Astrocyte (in vitro differentiated cells and primary cell): Measurements from ENCODE around the gene USH1C. TPM values are rescaled to one million over a fixed set of nuclear protein-coding genes. Genes with fewer than 3 reads are reported as not detected.

Source experiments
- DNase-seq: peaks from one replicate; pipeline ENCODE4 v3.0.0-alpha.2; 2010; ENCODE audit warnings: low read depth
- FAIRE-seq: peaks from 2 replicates; lab custom pipeline; 2011; peaks lifted over from hg19 to GRCh38; lab: Jason Lieb, UNC
- H2AFZ ChIP-seq: 2 replicates; pipeline ENCODE4 v1.6.0; 2012; ENCODE audit warnings: low read depth, low read length, inconsistent platforms
- H3K27ac ChIP-seq: 2 replicates; pipeline ENCODE4 v1.5.1; 2011; ENCODE audit warnings: low read depth, low read length, inconsistent platforms
- H3K27me3 ChIP-seq: 2 replicates; pipeline ENCODE4 v1.6.0; 2011; ENCODE audit warnings: low read length, inconsistent platforms; ENCODE audit not compliant: insufficient read depth
- H3K36me3 ChIP-seq: 2 replicates; pipeline ENCODE4 v1.5.1; 2011; ENCODE audit warnings: low read length, inconsistent platforms; ENCODE audit not compliant: insufficient read depth
- H3K4me1 ChIP-seq: 2 replicates; pipeline ENCODE4 v1.5.1; 2011; ENCODE audit warnings: low read length, inconsistent platforms; ENCODE audit not compliant: insufficient read depth
- H3K4me2 ChIP-seq: 2 replicates; pipeline ENCODE4 v1.6.0; 2012; ENCODE audit warnings: low read length, inconsistent platforms
- H3K4me3 ChIP-seq: 2 replicates; pipeline ENCODE4 v1.5.1; 2011; ENCODE audit warnings: low read depth, mild to moderate bottlenecking, low read length, inconsistent platforms; ENCODE audit not compliant: insufficient read depth
- H3K79me2 ChIP-seq: 2 replicates; pipeline ENCODE4 v1.6.0; 2012; ENCODE audit warnings: mild to moderate bottlenecking, low read length, inconsistent platforms; ENCODE audit not compliant: insufficient read depth
- H3K9ac ChIP-seq: 2 replicates; pipeline ENCODE4 v1.6.0; 2012; ENCODE audit warnings: mild to moderate bottlenecking, low read length, inconsistent platforms
- H3K9me3 ChIP-seq: 2 replicates; pipeline ENCODE4 v1.5.1; 2012; ENCODE audit warnings: low read depth, mild to moderate bottlenecking, low read length, inconsistent platforms; ENCODE audit not compliant: insufficient read depth
- H4K20me1 ChIP-seq: 2 replicates; pipeline ENCODE4 v1.6.0; 2012; ENCODE audit warnings: low read length, inconsistent platforms; ENCODE audit not compliant: insufficient read depth
- H3K27ac Mint-ChIP-seq: one replicate; pipeline ENCODE4 v1.8.0; 2021; ENCODE audit warnings: mild to moderate bottlenecking, mixed read lengths; ENCODE audit not compliant: unreplicated experiment
- H3K27me3 Mint-ChIP-seq: one replicate; pipeline ENCODE4 v1.8.0; 2021; ENCODE audit warnings: low read depth, mixed read lengths; ENCODE audit not compliant: unreplicated experiment
- H3K36me3 Mint-ChIP-seq: one replicate; pipeline ENCODE4 v1.8.0; 2021; ENCODE audit warnings: low read depth, mixed read lengths; ENCODE audit not compliant: unreplicated experiment
- H3K4me1 Mint-ChIP-seq: one replicate; pipeline ENCODE4 v1.8.0; 2021; ENCODE audit warnings: low read depth, mixed read lengths; ENCODE audit not compliant: unreplicated experiment
- H3K4me3 Mint-ChIP-seq: one replicate; pipeline ENCODE4 v1.8.0; 2021; ENCODE audit warnings: mild to moderate bottlenecking, moderate library complexity, mixed read lengths; ENCODE audit not compliant: unreplicated experiment
- H3K9me3 Mint-ChIP-seq: one replicate; pipeline ENCODE4 v1.8.0; 2021; ENCODE audit warnings: mild to moderate bottlenecking, mixed read lengths; ENCODE audit not compliant: unreplicated experiment
- EZH2 ChIP-seq: IDR thresholded peaks from 2 replicates; pipeline ENCODE4 v1.6.1; 2012; ENCODE audit warnings: mild to moderate bottlenecking, low read length, inconsistent platforms; ENCODE audit not compliant: insufficient read depth
- total RNA-seq: library from RNA; stranded (reverse); gene quantifications from 2 replicates; pipeline ENCODE4 v1.2.1, GENCODE V29; 2021
- TF ChIP-seq, protein P1 (sequence below): IDR thresholded peaks from 2 replicates; pipeline ENCODE4 v1.5.1; 2011; ENCODE audit warnings: low read depth, mild to moderate bottlenecking, inconsistent platforms, low read length, moderate library complexity; ENCODE audit not compliant: insufficient read depth

USH1C gene
- total RNA-seq, 1 donor from 2014 or later: not detected

DNA sequence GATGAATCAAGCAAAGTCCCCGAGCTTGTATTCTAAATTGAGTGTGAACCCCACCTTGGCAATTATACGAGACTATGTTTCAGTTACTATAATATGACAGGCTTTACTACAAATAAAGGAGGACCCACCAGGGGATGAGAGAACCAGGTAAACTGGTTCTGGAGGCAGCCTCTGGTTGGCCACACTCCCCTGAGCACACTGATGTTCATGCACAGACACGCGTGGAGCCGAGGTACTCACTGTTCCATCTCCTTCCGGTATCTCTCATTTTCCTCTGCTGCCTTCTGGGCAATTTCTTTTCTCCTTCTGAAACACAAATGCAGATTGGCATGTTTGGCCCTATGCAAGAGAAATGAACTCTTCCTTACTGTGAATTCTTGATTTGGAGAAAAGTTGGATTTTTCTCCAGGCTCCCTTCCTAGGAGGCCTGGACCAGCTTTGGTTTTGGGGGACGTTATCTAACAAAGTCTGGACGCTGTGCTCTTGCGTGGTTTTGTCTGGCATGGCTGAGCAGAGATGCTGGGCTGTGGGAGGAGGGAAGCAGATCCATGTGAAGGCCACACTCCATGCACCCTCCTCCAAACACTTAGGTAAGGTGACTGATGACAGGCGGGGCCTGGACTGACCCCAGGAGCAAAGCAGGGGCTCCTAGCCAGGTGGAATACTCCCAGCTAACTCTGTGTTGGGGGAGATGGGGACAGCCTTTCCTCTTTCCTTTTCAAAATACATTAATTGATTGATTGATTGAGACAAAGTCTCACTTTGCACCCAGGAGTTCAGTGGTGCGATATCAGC lies 22.9 kb downstream of the USH1C start:
- H3K79me2 ChIP-seq: no peaks in the 10 kb centered on the region
- H4K20me1 ChIP-seq: no peaks in the 10 kb centered on the region
- no peak for DNase-seq
- H3K36me3 ChIP-seq: no peaks in the 10 kb centered on the region
- H3K27me3 ChIP-seq: peaks cover 13% of the 10 kb centered on the region
- Mint-ChIP-seq H3K4me1 (no peaks in the 10 kb centered on the region), H3K9me3 (peaks cover 4% of the 10 kb centered on the region), H3K4me3 (no peak overlapping the region), H3K36me3 (no peaks in the 10 kb centered on the region), H3K27me3 (peaks cover 59% of the 10 kb centered on the region), H3K27ac (no peak overlapping the region)
- no peak overlapping the region for H3K9ac ChIP-seq
- H3K4me2 ChIP-seq: no peak overlapping the region
- no peak overlapping the region for H3K4me3 ChIP-seq
- TF ChIP-seq, protein P1, sequence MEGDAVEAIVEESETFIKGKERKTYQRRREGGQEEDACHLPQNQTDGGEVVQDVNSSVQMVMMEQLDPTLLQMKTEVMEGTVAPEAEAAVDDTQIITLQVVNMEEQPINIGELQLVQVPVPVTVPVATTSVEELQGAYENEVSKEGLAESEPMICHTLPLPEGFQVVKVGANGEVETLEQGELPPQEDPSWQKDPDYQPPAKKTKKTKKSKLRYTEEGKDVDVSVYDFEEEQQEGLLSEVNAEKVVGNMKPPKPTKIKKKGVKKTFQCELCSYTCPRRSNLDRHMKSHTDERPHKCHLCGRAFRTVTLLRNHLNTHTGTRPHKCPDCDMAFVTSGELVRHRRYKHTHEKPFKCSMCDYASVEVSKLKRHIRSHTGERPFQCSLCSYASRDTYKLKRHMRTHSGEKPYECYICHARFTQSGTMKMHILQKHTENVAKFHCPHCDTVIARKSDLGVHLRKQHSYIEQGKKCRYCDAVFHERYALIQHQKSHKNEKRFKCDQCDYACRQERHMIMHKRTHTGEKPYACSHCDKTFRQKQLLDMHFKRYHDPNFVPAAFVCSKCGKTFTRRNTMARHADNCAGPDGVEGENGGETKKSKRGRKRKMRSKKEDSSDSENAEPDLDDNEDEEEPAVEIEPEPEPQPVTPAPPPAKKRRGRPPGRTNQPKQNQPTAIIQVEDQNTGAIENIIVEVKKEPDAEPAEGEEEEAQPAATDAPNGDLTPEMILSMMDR: no peak
- TF ChIP-seq EZH2: no peak
- H3K4me1 ChIP-seq: no peaks in the 10 kb centered on the region
- FAIRE-seq: no peak
- H2AFZ ChIP-seq: no peak overlapping the region
- no peaks in the 10 kb centered on the region for H3K9me3 ChIP-seq
- H3K27ac ChIP-seq: no peak overlapping the region

DNA sequence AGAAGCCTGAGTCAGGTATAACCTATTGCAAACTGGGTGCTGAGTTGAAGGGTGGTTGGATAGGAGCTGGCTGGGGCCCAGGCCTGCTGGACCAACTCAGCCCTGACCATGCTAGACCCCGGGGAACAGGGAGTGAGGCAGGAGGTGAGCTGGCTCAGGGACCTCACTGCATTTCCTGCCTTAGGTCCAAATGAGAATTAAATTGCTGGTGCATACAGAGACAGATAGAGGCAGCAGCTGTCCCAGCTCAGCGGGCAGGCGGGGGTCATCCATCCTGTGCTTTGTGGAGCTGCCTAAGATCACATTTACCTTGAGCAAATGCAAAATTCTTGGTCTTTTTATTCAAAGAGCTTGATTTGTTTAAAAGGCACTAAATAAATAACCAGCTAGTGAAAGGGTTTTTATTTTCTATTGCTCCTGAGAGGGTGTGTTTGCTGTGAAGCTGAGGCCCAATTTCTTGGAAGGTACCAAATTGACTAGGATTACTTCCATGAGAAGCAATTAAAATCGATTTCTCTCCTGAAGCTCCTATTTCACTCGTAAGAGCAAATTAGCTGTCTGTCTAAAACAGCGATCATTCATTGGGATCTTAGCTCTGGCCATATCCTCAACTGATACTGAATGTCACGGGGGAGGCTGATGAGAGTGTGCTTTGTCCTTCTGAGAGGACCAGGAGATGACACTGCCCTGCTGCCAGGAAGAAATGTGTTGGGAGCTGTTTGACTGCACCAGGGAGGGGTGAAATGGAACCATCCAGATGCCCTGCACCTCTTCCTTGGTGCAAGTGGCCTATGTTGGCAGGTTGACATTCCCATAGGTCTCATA lies 24.9 kb downstream of the USH1C start:
- no peak for FAIRE-seq
- peaks cover 58% of the 10 kb centered on the region for H3K27me3 Mint-ChIP-seq

More for the DNA sequence above, 24.9 kb downstream of the USH1C start:
- Histone ChIP-seq H3K27me3 (peaks cover 18% of the 10 kb centered on the region), H3K4me3 (no peak overlapping the region), H3K27ac (no peak overlapping the region), H4K20me1 (no peaks in the 10 kb centered on the region), H3K9ac (no peak overlapping the region), H3K4me2 (no peak overlapping the region), H3K9me3 (no peaks in the 10 kb centered on the region), H3K36me3 (no peaks in the 10 kb centered on the region), H3K79me2 (no peaks in the 10 kb centered on the region), H2AFZ (no peak overlapping the region), H3K4me1 (no peaks in the 10 kb centered on the region)
- no peak for DNase-seq
- peaks cover 4% of the 10 kb centered on the region for H3K9me3 Mint-ChIP-seq
- no peaks in the 10 kb centered on the region for H3K36me3 Mint-ChIP-seq
- no peak overlapping the region for H3K27ac Mint-ChIP-seq
- TF ChIP-seq EZH2: no peak
- TF ChIP-seq, protein P1: no peak
- H3K4me1 Mint-ChIP-seq: no peaks in the 10 kb centered on the region
- no peak overlapping the region for H3K4me3 Mint-ChIP-seq
